ENCODE measurements around the gene SLC25A21.

The SLC25A21 gene

GRCh38 chr14:36767603-36768281 is 404.7 kb downstream of the SLC25A21 start:
- Histone ChIP-seq H3K4me1 (ENCODE audit: control insufficient read depth, insufficient read depth, low read length) (peaks cover 38% of the 10 kb centered on the region), H3K4me3 (ENCODE audit: low read depth, low read length) (no peak overlapping the region), H3K9me3 (ENCODE audit: control insufficient read depth, insufficient read depth, low read depth, low read length) (no peaks in the 10 kb centered on the region), H3K36me3 (ENCODE audit: control insufficient read depth in 2 of 2, insufficient read depth in 1 of 2, low read length in 2 of 2) (no peaks in the 10 kb centered on the region), H3K27ac (ENCODE audit: extremely low read depth, low read depth, low read length) (peak overlapping the region; percentile 90)
- ChIA-PET POLR2A (no interaction called here), CTCF (interaction anchor here (0.6 to 2.7 kb wide), 3 partner anchors 22 to 444 kb away, joined by 3 to 15 read pairs (median 4); no protein-coding TSS in a partner anchor)
- TF ChIP-seq ZNF610 (tag by site-specific recombination; IDR thresholded peaks at IDR 0.05; ENCODE audit: borderline replicate concordance) = no peak
- TF ChIP-seq ZNF184 (tag by site-specific recombination; IDR thresholded peaks at IDR 0.05) = peak; percentile 72; the same call in 1 of the 2 replicates
- peak; percentile 86 for TF ChIP-seq ZNF366 (tag by site-specific recombination; conservative IDR thresholded peaks at IDR 0.05)
- peak; percentile 91 for TF ChIP-seq ZNF843 (tag by site-specific recombination; IDR thresholded peaks at IDR 0.05)
- peak; percentile 92 for TF ChIP-seq ZBTB8A (tag by site-specific recombination; IDR thresholded peaks at IDR 0.05)
- peak; percentile 90 for TF ChIP-seq ZNF629 (tag by site-specific recombination; IDR thresholded peaks at IDR 0.05)
- peak; percentile 58; the same call in 1 of the 2 replicates for TF ChIP-seq ZSCAN30 (tag by site-specific recombination; IDR thresholded peaks at IDR 0.05)
- TF ChIP-seq ZNF76 (tag by site-specific recombination; IDR thresholded peaks at IDR 0.05; ENCODE audit: borderline replicate concordance, low read depth) = peak; percentile 64; the same call in 1 of the 2 replicates
- TF ChIP-seq OVOL3 (tag by site-specific recombination; IDR thresholded peaks at IDR 0.05) = no peak
- TF ChIP-seq ZNF558 (tag by site-specific recombination; IDR thresholded peaks at IDR 0.05) = peak; percentile 73; the same call in 1 of the 2 replicates
- no peak for TF ChIP-seq ZNF549 (tag by site-specific recombination; IDR thresholded peaks at IDR 0.05)
- TF ChIP-seq ZNF335 (tag by site-specific recombination; conservative IDR thresholded peaks at IDR 0.05) = peak; percentile 49
- peak; percentile 96 for TF ChIP-seq INSM2 (tag by site-specific recombination; IDR thresholded peaks at IDR 0.05)
- no peak; the same call in 1 of the 2 replicates for TF ChIP-seq ZSCAN4 (tag by site-specific recombination; IDR thresholded peaks at IDR 0.05)
- TF ChIP-seq PRDM6 (tag by site-specific recombination; IDR thresholded peaks at IDR 0.05) = peak; percentile 97
- peak; percentile 80 for TF ChIP-seq IKZF3 (tag by site-specific recombination; IDR thresholded peaks at IDR 0.05)
- no peak for TF ChIP-seq ZBTB1 (tag by site-specific recombination; IDR thresholded peaks at IDR 0.05)
- TF ChIP-seq ZNF362 (tag by site-specific recombination; IDR thresholded peaks at IDR 0.05) = no peak
- 0 out of 2 replicates have a peak, but pooled peaks have one; percentile 43 for TF ChIP-seq TRIM28 (IDR thresholded peaks at IDR 0.05; ENCODE audit: borderline replicate concordance, low read length)
- TF ChIP-seq ZNF112 (tag by site-specific recombination; IDR thresholded peaks at IDR 0.05) = no peak
- peak; percentile 92 for TF ChIP-seq ZNF639 (tag by site-specific recombination; IDR thresholded peaks at IDR 0.05)
- no peak for TF ChIP-seq MZF1 (tag by site-specific recombination; IDR thresholded peaks at IDR 0.05; ENCODE audit: borderline replicate concordance)
- TF ChIP-seq ZNF211 (tag by site-specific recombination; IDR thresholded peaks at IDR 0.05; ENCODE audit: low read depth) = no peak
- peak; percentile 84 for TF ChIP-seq KLF17 (tag by site-specific recombination; IDR thresholded peaks at IDR 0.05)
- peak; percentile 97 for TF ChIP-seq SP7 (tag by site-specific recombination; IDR thresholded peaks at IDR 0.05)
- TF ChIP-seq ZEB2 (tag by site-specific recombination; IDR thresholded peaks at IDR 0.05) = peak; percentile 86
- no peak for TF ChIP-seq ZNF555 (tag by site-specific recombination; conservative IDR thresholded peaks at IDR 0.05)
- TF ChIP-seq GFI1B (tag by site-specific recombination; IDR thresholded peaks at IDR 0.05) = peak; percentile 87
- no peak for TF ChIP-seq ZBTB48 (tag by site-specific recombination; IDR thresholded peaks at IDR 0.05)
- peak; percentile 77 for TF ChIP-seq KLF8 (tag by site-specific recombination; IDR thresholded peaks at IDR 0.05)
